Left lung (tissue), 14 donors: ENCODE data around the gene TMOD3. TPM values are rescaled to one million over a fixed set of nuclear protein-coding genes. Genes with fewer than 3 reads are reported as not detected.

Experiments used
- ATAC-seq: fragments of 200-7000 bp; cut with Tn5 transposase; one replicate; pipeline ENCODE4 v1.9.1; 2020; ENCODE audit warnings: moderate library complexity
- DNase-seq, 4 donors: peaks; one replicate each; pipeline ENCODE4 v3.0.0-alpha.2; 2013 to 2020
- H3K27ac ChIP-seq, 2 donors: fragments of 200-600 bp; sonication (generic) in 1 of 2; one replicate each; pipeline versions ENCODE4 v1.5.0 to v1.8.0; 2020 to 2021
- H3K27me3 ChIP-seq, 2 donors: fragments of 200-600 bp; sonication (generic) in 1 of 2; one replicate each; pipeline versions ENCODE4 v1.5.0 to v1.8.0; 2020 to 2021
- H3K36me3 ChIP-seq, 2 donors: fragments of 200-600 bp; sonication (generic) in 1 of 2; one replicate each; pipeline versions ENCODE4 v1.5.0 to v1.8.0; 2020 to 2021
- H3K4me1 ChIP-seq, 2 donors: fragments of 200-600 bp; one replicate each; pipeline ENCODE4 v1.8.0; 2021
- H3K4me3 ChIP-seq, 2 donors: fragments of 200-600 bp; sonication (generic) in 1 of 2; one replicate each; pipeline versions ENCODE4 v1.5.0 to v1.8.0; 2020 to 2021; ENCODE audit warnings: mild to moderate bottlenecking in 1 of 2
- H3K9me3 ChIP-seq, 2 donors: fragments of 200-600 bp; sonication (generic) in 1 of 2; one replicate each; pipeline versions ENCODE4 v1.5.0 to v1.8.0; 2020 to 2021
- CTCF ChIP-seq, 2 donors: fragments of 200-600 bp; sonication (generic) in 1 of 2; IDR thresholded peaks; one replicate each; pipeline versions ENCODE4 v1.5.0 to v1.8.0; 2021; ENCODE audit warnings: antibody characterized with exemption in 2 of 2
- intact Hi-C, 2 donors: fragments of 100-400 bp; cut with DNase I; formaldehyde crosslinking; loops; one replicate each; pipeline versions ENCODE4 v1.11.2 to v1.14.2; 2022
- long read RNA-seq, 12 donors: library from polyadenylated mRNA in 2 of 12; unstranded in 2 of 12; transcript quantifications; one replicate each; pipeline ENCODE4 v2.0.0 and lab custom pipeline, GENCODE V29; 2019 to 2026
- polyA plus RNA-seq, 6 donors: library from polyadenylated mRNA; unstranded; fragments of 120-200 nt; gene quantifications; one replicate each; pipeline ENCODE4 v1.2.1, GENCODE V29; 2013; ENCODE audit not compliant: insufficient read length in 6 of 6
- total RNA-seq, 2 donors: library from RNA; stranded (reverse); fragmentation: NEBNext Ultra II Directional; extraction: Animal tissue kit (Norgen Biotek cat#: 25700); gene quantifications; one replicate each; pipeline ENCODE4 v1.2.1, GENCODE V29; 2021
- donor health status: DM: no; HTN: yes; CAD: no.
- donor health status: DM: no; HTN: no; CAD: no.

The TMOD3 gene
- 10 to 100 TPM; 86.3 to 90.8 TPM for total RNA-seq
- 10 to 100 TPM; 68.2 to 79.6 (median 69.4) TPM for polyA plus RNA-seq
- long read RNA-seq, donor 1, full-length matches to known transcripts = 15 of 123 reads
- long read RNA-seq, donor 1, partial matches to known transcripts = 78 of 123 reads
- long read RNA-seq, donor 1, other reads (novel, unspliced or antisense) = 30 of 123 reads
- long read RNA-seq, donor 2, full-length matches to known transcripts = 18 of 57 reads
- long read RNA-seq, donor 2, partial matches to known transcripts = 39 of 57 reads
- long read RNA-seq, donor 2, other reads (novel, unspliced or antisense) = 0 of 57 reads
- long read RNA-seq, donor 3, full-length matches to known transcripts = 8 of 52 reads
- long read RNA-seq, donor 3, partial matches to known transcripts = 24 of 52 reads
- long read RNA-seq, donor 3, other reads (novel, unspliced or antisense) = 20 of 52 reads
- long read RNA-seq, donor 4, full-length matches to known transcripts = 9 of 59 reads
- long read RNA-seq, donor 4, partial matches to known transcripts = 50 of 59 reads
- long read RNA-seq, donor 4, other reads (novel, unspliced or antisense) = 0 of 59 reads
- long read RNA-seq, donor 5, full-length matches to known transcripts = 14 of 73 reads
- long read RNA-seq, donor 5, partial matches to known transcripts = 53 of 73 reads
- long read RNA-seq, donor 5, other reads (novel, unspliced or antisense) = 6 of 73 reads
- long read RNA-seq, donor 6, full-length matches to known transcripts = 5 of 5 reads
- long read RNA-seq, donor 6, partial matches to known transcripts = 0 of 5 reads
- long read RNA-seq, donor 6, other reads (novel, unspliced or antisense) = 0 of 5 reads
- long read RNA-seq, donor 7, full-length matches to known transcripts = 5 of 5 reads
- long read RNA-seq, donor 7, partial matches to known transcripts = 0 of 5 reads
- long read RNA-seq, donor 7, other reads (novel, unspliced or antisense) = 0 of 5 reads
- long read RNA-seq, donor 8, full-length matches to known transcripts = 19 of 40 reads
- long read RNA-seq, donor 8, partial matches to known transcripts = 21 of 40 reads
- long read RNA-seq, donor 8, other reads (novel, unspliced or antisense) = 0 of 40 reads
- long read RNA-seq, donor 9 = 0 reads
- long read RNA-seq, donor 10, full-length matches to known transcripts = 1 of 25 reads
- long read RNA-seq, donor 10, partial matches to known transcripts = 23 of 25 reads
- long read RNA-seq, donor 10, other reads (novel, unspliced or antisense) = 1 of 25 reads
- long read RNA-seq, donor 11 = 0 reads
- long read RNA-seq, donor 12, full-length matches to known transcripts = 16 of 53 reads
- long read RNA-seq, donor 12, partial matches to known transcripts = 23 of 53 reads
- long read RNA-seq, donor 12, other reads (novel, unspliced or antisense) = 14 of 53 reads

DNA sequence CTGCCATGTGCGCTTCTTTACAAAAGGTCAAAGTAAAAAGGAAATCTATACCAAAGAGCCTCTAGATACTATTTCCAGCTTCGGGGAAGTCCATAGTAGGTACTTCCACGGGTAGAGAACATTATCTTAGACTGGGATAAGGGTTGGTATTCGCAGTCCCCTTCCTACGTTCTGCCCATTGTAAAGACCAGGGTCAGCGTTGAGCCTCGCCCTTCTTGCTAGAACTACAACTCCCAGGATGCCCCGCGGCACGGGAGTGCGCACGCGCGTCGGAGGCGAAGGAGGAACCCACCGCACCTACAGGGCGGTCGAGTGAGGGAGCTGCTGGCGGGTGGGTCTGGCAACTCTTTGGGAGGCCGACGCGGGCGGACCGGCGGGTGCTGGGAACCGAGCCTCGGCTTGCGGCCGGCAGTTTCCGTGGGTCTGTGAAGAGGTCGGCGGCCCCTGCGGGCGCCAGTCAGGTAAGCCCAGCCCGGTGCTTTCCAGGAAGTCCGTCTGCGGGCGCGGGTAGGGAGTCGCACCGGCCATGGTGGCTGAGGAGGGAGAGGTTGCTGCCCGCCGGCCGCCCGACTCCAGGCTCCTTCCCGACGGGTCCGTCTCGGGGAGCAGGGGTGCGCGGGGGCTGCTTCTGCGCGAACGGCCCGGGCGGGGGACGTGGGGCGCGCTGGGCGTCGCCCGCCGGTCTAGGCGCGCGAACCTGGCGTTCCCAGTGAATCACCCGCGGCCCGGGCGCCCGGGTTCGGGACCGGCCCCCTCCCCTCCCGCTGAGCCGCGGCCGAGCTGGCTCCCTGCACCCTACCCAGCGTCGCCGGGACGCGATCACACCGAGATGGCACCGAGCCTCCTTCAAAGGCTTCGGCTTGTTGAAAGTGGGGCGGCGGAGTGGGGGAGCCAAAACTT lies at the start of gene TMOD3:
TMOD3 (plus strand) TSS at position 278 of the 900 bp plus-strand sequence. CDS start 33,232 bp downstream, outside the sequence.
- H3K36me3 ChIP-seq = no peaks in the 10 kb centered on the region
- intact Hi-C loops = no loop called here
- DNase-seq (peak; percentile 92 to 98 (median 96)), ATAC-seq (peak; percentile 95)
- no peak for TF ChIP-seq CTCF (IDR thresholded peaks at IDR 0.05)
- no peaks in the 10 kb centered on the region for H3K9me3 ChIP-seq
- H3K27me3 ChIP-seq = no peaks in the 10 kb centered on the region
- H3K4me1 ChIP-seq = peaks cover 22 to 36% of the 10 kb centered on the region in 2 donors
- H3K27ac ChIP-seq = peak within 1 kb of the TSS; percentile 95 to 98
- peak within 1 kb of the TSS; percentile 76 to 94 for H3K4me3 ChIP-seq

DNA sequence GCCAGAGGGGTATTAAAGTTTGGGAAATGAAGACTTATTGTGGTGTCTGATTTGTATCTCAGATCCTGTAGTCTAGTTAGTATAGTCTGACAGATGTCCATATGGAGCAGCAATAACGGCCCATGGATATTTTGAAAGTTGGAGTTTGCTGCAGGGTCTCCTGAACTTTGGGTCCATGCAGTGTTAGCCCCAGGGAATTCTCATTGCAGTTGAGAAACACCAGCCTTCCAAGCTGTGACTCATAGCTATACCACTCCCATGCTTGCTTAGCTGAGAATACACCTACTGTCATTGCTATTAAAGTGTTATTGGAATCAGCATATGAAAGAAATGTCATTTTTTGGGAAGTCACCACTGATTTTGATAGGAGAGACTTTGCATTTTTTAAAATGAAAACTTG lies 48.8 kb upstream of the TMOD3 start:
- Histone ChIP-seq H3K27me3 (no peaks in the 10 kb centered on the region), H3K4me1 (peaks cover 0 to 3% of the 10 kb centered on the region in 2 donors), H3K27ac (no peak overlapping the region), H3K36me3 (peaks cover 0 to 6% of the 10 kb centered on the region in 2 donors), H3K9me3 (no peaks in the 10 kb centered on the region), H3K4me3 (no peak overlapping the region)
- no peak for ATAC-seq
- no peak for DNase-seq
- intact Hi-C loops = no loop called here
- TF ChIP-seq CTCF (IDR thresholded peaks at IDR 0.05) = no peak

GRCh38 chr15:51781506-51781905 lies 47.9 kb upstream of the TMOD3 start:
- Histone ChIP-seq H3K9me3 (no peaks in the 10 kb centered on the region), H3K4me1 (no peaks in the 10 kb centered on the region), H3K4me3 (no peak overlapping the region), H3K27ac (no peak overlapping the region), H3K36me3 (peaks cover 0 to 6% of the 10 kb centered on the region in 2 donors), H3K27me3 (no peaks in the 10 kb centered on the region)
- intact Hi-C loops = no loop called here
- no peak for TF ChIP-seq CTCF (IDR thresholded peaks at IDR 0.05)
- ATAC-seq (no peak), DNase-seq (no peak)

DNA sequence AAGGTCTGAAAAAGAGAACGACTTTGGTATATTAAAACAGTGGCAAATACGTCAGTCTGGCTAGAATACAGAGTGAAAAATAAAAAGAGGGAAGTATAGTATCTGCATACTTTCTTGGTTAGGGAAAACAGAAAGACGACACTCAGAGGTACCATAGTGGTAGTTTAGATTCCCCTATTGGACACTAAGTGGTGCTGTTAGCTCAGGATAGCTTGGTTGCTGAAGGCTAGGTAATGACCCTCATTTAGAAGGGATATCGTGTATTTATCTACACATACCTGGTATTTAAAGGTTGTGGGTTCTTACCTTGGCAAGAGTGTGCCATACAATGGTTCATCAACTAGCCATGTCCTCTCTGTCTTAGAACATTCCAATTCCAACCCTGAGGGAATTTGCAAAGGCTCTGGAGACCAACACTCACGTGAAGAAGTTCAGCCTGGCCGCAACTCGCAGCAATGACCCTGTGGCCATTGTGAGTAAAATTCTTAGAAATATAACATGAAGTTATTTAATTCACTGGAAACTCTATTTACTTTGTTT lies 47.0 kb upstream of the TMOD3 start:
- ATAC-seq (peak; percentile 69), DNase-seq (no peak)
- intact Hi-C loops = no loop called here
- Histone ChIP-seq H3K27me3 (no peaks in the 10 kb centered on the region), H3K4me3 (no peak overlapping the region), H3K4me1 (no peaks in the 10 kb centered on the region), H3K9me3 (no peaks in the 10 kb centered on the region), H3K36me3 (peaks cover 0 to 6% of the 10 kb centered on the region in 2 donors), H3K27ac (no peak overlapping the region)
- peak in 1 of 2 donors; percentile 17 for TF ChIP-seq CTCF (IDR thresholded peaks at IDR 0.05)
